ENCODE measurements around the gene WNT1. TPM values are rescaled to one million over a fixed set of nuclear protein-coding genes. Genes with fewer than 3 reads are reported as not detected.

Gene WNT1
- total RNA-seq, 1 donor: not detected

- TF ChIP-seq CTCF (IDR thresholded peaks at IDR 0.05; ENCODE audit: insufficient read depth, low read depth, low read length): no peak
- H3K4me3 ChIP-seq (ENCODE audit: low read depth, low read length): no peak overlapping the region
- DNase-seq (ENCODE audit: low read depth): no peak
These were observed 30.4 kb upstream of the WNT1 start for GRCh38 chr12:48947727-48948126.

GRCh38 chr12:48952691-48953090 is 25.4 kb upstream of the WNT1 start:
- no peak for TF ChIP-seq CTCF (IDR thresholded peaks at IDR 0.05; ENCODE audit: insufficient read depth, low read depth, low read length)
- no peak for DNase-seq (ENCODE audit: low read depth)
- no peak overlapping the region for H3K4me3 ChIP-seq (ENCODE audit: low read depth, low read length)

- DNase-seq (ENCODE audit: low read depth): no peak
- no peak overlapping the region for H3K4me3 ChIP-seq (ENCODE audit: low read depth, low read length)
- TF ChIP-seq CTCF (IDR thresholded peaks at IDR 0.05; ENCODE audit: insufficient read depth, low read depth, low read length): no peak
These were observed 24.1 kb upstream of the WNT1 start for GRCh38 chr12:48954061-48954460.

- H3K4me3 ChIP-seq (ENCODE audit: low read depth, low read length): no peak overlapping the region
- no peak for DNase-seq (ENCODE audit: low read depth)
- no peak for TF ChIP-seq CTCF (IDR thresholded peaks at IDR 0.05; ENCODE audit: insufficient read depth, low read depth, low read length)
These were observed 23.2 kb upstream of the WNT1 start for GRCh38 chr12:48954841-48955501.

- H3K4me3 ChIP-seq (ENCODE audit: low read depth, low read length): peak overlapping the region; percentile 99
- TF ChIP-seq CTCF (IDR thresholded peaks at IDR 0.05; ENCODE audit: insufficient read depth, low read depth, low read length): no peak
- DNase-seq (ENCODE audit: low read depth): peak; percentile 98
These were observed 21.6 kb upstream of the WNT1 start for GRCh38 chr12:48956279-48957140.

GRCh38 chr12:48957141-48958048 is 20.7 kb upstream of the WNT1 start, which contains the start of gene ARF3:
Gene ARF3, minus strand, starts transcription at chr12:48957487. Its CDS starts 16,392 bp downstream, at chr12:48941095.
- DNase-seq (ENCODE audit: low read depth): peak; percentile 93
- no peak for TF ChIP-seq CTCF (IDR thresholded peaks at IDR 0.05; ENCODE audit: insufficient read depth, low read depth, low read length)
- peak within 1 kb of the TSS; percentile 99 for H3K4me3 ChIP-seq (ENCODE audit: low read depth, low read length)
